NCI-H1092 treated with DMSO at 0.1 percent for 48 hours (cell line): ENCODE data around the gene PTTG1IP.

Experiments used
- DNase-seq: peaks from one replicate; lab custom pipeline; 2025; lab: John Stamatoyannopoulos, UW

Gene PTTG1IP

GRCh38 chr21:44909719-44910118, 36.2 kb upstream of the PTTG1IP start:
- DNase-seq, result no peak

- DNase-seq, result no peak
Measured at GRCh38 chr21:44908908-44909307, 35.4 kb upstream of the PTTG1IP start.

GRCh38 chr21:44907966-44908895, 34.7 kb upstream of the PTTG1IP start:
- DNase-seq, result no peak

- DNase-seq, result no peak
Measured at GRCh38 chr21:44907225-44907965, 33.9 kb upstream of the PTTG1IP start.

GRCh38 chr21:44905728-44906090, 32.2 kb upstream of the PTTG1IP start:
- DNase-seq, result no peak

GRCh38 chr21:44905016-44905727, 31.7 kb upstream of the PTTG1IP start:
- DNase-seq, result no peak

- no peak for DNase-seq
Measured at GRCh38 chr21:44904141-44904923, 30.8 kb upstream of the PTTG1IP start.

- DNase-seq, result no peak
Measured at GRCh38 chr21:44903689-44904088, 30.2 kb upstream of the PTTG1IP start.

GRCh38 chr21:44903050-44903685, 29.7 kb upstream of the PTTG1IP start:
- no peak for DNase-seq

GRCh38 chr21:44902268-44903049, 29.0 kb upstream of the PTTG1IP start:
- no peak for DNase-seq

- DNase-seq, result no peak
Measured at GRCh38 chr21:44901391-44902074, 28.0 kb upstream of the PTTG1IP start.

- no peak for DNase-seq
Measured at GRCh38 chr21:44900559-44901251, 27.2 kb upstream of the PTTG1IP start.

- no peak for DNase-seq
Measured at GRCh38 chr21:44899768-44900558, 26.5 kb upstream of the PTTG1IP start.

- no peak for DNase-seq
Measured at GRCh38 chr21:44898851-44899767, 25.6 kb upstream of the PTTG1IP start.

GRCh38 chr21:44898011-44898488, 24.6 kb upstream of the PTTG1IP start:
- DNase-seq, result no peak

GRCh38 chr21:44897326-44898010, 24.0 kb upstream of the PTTG1IP start:
- no peak for DNase-seq
